Fibroblast of skin of abdomen (primary cell): ENCODE data around the gene UBA3.

ENCODE experiments used
- DNase-seq: peaks from one replicate; pipeline ENCODE4 v3.0.0-alpha.2; 2013

UBA3 gene

DNA sequence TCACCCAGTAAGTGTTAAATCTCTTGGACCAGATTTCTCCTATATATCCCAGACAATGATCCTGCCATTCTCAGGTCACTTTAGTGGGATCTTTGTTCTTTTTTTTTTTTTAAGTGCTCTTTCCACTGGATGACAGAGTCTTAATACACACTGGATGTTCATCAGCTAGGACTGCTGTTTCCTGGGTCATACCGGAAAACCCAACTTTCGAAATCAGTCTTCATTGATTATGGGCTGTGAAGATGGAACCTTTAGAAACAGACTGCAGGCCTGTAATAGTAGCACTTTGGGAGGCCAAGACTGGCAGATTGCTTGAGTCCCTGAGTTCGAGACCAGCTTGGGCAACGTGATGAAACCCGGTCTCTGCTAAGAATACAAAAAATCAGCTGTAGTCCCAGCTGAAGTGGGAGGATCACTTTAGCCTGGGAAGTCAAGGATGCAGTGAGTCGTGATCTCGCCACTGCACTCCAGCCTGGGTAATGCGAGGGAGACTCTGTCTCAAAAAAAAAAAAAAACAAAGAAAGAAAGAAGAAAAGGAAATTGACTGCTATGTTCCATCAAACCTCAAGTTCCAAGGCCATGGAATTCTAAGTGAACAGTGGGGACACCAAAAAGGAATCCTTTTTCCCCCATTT lies 69.0 kb downstream of the UBA3 start:
- DNase-seq = peak; percentile 13

DNA sequence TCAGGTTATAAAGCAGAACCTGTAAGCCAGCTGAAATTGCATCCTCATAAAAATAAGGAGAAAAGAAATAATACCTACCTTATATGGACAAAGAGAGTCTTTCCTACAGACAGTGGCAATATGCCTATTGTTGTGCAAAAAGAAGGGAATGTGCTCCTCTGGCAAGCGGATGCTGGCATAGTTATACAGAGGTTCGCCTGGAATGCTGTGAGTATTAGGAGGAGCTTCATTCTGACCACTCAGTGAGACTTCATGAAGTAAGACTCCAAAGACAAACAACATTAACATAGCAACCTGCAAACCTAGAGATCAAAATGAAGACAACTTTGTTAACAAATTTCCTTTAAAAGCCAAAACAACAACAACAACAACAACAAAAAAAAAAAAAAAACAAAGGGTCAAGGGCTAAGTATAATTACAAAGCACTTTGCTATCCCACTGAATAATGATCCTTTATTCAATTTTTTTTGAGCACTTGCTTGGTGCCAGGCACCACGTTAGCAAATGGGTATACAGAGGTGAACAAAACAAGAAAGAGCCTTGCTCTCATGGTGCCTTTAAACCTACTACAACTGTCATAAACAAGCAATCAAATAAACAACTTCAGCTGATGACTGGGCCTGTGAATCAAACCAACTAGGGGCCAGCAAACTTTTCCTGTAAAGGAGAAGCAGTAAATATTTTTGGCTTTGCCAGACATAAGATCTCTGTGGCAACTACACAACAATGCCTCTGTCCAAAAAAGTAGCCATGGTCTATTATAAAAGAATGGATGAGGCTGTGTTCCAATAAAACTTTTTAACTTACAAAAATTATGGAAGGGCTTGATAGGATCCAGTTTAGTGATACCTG lies 70.4 kb downstream of the UBA3 start:
- DNase-seq = peak; percentile 88

DNA sequence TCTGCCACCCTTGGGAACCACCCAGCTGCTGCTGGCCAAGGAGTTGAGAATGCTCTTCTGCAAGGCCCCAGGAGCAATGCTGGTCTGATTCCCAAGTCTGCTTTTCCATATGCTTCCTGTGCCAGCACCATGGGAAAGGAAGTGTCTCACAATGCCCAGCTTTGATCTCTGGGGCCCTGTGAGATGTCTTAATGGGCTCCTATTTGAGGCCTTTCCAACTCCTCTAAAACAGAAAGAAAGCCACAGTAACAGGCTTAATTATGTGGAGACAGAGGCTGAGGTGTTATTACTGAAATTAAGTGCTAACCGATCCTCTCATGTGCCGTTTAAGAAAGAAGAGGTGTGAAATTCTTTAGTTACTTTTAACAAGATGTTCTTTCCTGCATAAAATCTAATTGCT lies 71.2 kb downstream of the UBA3 start:
- no peak for DNase-seq

DNA sequence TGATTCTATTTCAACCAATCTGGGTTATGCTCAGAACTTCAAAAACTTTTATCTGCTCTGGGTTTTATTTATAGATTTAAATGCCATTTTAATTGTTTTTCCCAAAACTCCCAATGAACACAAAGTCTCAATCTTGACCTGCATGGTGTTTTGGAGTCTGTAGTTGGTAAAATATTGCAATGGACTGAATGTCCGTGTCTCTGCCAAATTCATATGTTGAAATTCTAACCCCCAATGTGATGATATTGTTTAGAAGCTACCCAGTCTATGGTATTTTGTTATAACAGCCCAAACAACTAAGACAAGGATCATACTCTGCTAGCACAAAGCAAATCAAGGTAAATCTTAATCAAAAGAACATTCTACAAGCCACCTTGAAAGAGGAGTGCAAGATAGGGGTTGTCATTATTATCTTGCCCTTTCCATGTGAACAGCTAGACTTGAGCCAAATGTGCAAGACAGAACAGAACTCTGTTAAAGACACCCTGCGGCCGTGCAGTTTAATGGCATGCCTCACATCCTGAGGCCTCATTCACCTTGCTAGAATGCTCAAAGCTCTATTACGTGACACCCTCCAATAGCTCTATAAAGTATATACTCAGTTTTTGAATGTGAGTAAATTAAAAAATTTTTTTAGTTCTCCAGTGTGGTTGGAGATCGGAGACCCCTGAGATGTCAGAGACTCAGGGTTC lies 74.2 kb downstream of the UBA3 start:
- no peak for DNase-seq

DNA sequence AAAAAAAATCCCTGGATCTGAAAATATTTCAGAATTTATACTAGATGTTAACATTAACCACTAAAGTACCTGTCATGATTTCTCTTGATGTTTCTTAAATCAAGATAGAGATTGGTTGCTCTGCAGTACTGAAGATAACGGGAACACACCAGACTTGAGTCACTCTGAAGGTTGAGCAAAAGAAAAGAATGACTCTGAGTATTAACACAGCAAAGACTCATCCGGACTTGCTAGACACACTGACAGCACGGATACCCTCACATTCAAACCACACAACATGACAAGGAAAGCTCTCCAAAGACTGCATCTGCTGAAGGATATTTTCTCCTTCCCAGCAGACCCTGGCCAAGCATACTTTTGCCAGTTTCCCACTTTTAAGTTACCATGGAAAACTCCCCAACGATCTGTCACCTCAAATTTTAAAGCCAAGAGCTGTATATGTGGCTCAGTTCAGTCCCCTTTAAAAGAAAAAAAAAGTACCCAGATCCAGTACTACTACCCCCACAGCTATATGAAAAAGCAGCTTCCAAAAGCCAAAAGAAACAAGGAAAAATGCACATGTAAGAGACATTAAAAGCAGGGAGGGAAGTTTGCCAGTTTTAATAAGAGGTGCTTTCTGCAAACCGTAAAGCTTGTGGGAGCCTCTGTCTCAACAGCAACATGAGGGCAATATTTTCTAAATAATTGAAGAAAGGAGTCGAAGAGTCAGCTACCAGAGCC lies 74.9 kb downstream of the UBA3 start:
- DNase-seq = peak; percentile 8
